ENCODE data around the gene NDUFAF8.
A peak's percentile ranks its signal among the peaks of the same experiment; 100 is the strongest.

Gene NDUFAF8

GRCh38 chr17:81252326-81252986 lies 13.3 kb downstream of the NDUFAF8 start:
- no peak for DNase-seq (ENCODE audit: low spot score)

- DNase-seq (ENCODE audit: low spot score): no peak
These were observed 13.8 kb downstream of the NDUFAF8 start for GRCh38 chr17:81252987-81253329.

DNA sequence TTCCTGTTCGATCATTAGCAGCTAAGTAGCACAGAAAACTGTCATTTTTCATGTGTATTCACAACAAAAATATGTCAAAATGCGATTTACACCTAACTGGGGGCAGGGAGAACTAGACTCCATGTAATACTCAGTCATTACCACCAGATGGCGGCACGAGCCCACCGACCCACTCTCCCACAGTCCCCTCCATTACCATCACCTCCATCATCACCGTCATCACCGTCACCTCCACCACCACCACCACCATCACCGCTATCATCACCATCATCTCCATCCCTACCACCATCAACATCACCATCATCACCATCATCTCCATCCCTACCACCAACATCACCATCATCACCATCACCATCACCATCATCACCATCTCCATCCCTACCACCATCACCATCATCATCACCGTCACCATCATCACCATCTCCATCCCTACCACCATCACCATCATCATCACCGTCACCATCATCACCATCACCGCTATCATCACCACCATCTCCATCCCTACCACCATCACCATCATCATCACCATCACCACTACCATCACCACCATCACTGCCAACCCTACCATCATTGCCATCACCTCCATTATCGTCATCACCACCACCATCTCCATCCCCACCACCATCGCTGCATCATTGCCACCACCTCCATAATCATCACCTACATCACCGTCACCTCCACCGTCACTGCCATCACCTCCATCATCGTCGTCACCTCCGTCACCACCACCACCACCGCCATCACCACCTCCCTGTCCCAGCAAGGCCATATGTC lies 14.4 kb downstream of the NDUFAF8 start:
- peak; percentile 54 for DNase-seq (ENCODE audit: low spot score)

GRCh38 chr17:81254955-81255717 lies 16.0 kb downstream of the NDUFAF8 start:
- no peak for DNase-seq (ENCODE audit: low spot score)

DNA sequence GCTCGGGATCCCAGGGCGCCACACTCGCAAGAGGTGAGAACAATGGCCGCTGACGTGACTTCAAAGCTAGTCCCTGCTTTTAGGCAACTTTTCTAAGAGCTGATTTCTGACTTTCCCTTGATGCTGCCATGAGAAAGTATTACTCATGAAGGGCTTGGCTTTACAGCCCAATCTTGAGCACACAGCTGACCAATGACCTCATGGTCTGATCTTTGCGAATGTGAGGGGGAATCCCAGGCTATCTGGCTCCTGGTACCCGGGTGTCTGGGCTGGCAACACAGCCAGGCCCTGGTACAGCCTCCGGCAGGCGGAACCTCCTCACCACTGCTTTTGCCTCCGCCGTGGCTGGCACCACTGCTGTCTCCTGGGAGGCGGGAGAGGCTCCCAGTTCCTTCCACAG lies 17.5 kb downstream of the NDUFAF8 start:
- DNase-seq (ENCODE audit: low spot score): no peak

- no peak for DNase-seq (ENCODE audit: low spot score)
These were observed 18.4 kb downstream of the NDUFAF8 start for GRCh38 chr17:81257533-81257932.

DNA sequence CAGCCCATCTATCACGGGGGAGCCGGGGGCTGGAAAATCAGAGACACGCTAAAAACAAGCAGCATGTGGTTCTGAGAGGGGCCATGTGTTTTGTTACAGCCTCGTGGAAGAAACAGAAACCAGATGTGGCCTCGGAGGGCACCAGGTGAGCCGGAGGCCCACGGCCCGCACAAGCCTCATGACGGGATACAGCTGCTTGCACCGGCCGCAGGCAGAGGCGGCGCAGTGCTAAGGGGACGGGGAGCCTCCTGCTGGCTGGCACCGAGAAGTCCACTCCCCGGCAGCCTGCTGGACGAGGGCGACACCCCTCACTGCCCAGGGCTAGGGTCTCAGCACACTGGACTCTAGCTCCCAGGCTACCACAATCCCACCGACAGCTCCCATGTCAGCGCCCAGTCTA lies 19.2 kb downstream of the NDUFAF8 start:
- DNase-seq (ENCODE audit: low spot score): no peak

- no peak for DNase-seq (ENCODE audit: low spot score)
These were observed 20.0 kb downstream of the NDUFAF8 start for GRCh38 chr17:81259058-81259605.

- no peak for DNase-seq (ENCODE audit: low spot score)
These were observed 21.1 kb downstream of the NDUFAF8 start for GRCh38 chr17:81260171-81260570.

DNA sequence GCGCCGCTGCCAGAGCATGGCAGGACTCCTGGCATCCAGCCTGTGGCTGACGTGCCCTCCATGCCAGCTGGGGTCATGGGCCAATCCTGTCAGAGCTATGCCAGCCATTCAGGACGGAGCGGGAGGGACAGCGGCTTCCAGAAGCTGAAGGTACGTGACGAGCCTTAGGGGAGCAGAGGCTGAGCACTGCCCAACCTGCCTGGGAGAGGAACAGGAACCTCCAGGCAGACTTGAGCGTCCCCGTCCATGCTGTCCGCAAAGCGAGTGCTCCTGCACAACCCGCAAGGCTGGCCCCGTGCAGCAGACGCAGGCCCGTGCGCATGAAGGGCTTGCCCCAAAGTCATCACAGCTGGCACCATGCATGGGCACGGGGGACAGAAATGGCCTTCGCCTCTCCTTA lies 21.5 kb downstream of the NDUFAF8 start:
- no peak for DNase-seq (ENCODE audit: low spot score)

GRCh38 chr17:81261096-81261495 lies 22.0 kb downstream of the NDUFAF8 start:
- DNase-seq (ENCODE audit: low spot score): no peak

GRCh38 chr17:81261582-81262336 lies 22.6 kb downstream of the NDUFAF8 start:
- DNase-seq (ENCODE audit: low spot score): no peak

DNA sequence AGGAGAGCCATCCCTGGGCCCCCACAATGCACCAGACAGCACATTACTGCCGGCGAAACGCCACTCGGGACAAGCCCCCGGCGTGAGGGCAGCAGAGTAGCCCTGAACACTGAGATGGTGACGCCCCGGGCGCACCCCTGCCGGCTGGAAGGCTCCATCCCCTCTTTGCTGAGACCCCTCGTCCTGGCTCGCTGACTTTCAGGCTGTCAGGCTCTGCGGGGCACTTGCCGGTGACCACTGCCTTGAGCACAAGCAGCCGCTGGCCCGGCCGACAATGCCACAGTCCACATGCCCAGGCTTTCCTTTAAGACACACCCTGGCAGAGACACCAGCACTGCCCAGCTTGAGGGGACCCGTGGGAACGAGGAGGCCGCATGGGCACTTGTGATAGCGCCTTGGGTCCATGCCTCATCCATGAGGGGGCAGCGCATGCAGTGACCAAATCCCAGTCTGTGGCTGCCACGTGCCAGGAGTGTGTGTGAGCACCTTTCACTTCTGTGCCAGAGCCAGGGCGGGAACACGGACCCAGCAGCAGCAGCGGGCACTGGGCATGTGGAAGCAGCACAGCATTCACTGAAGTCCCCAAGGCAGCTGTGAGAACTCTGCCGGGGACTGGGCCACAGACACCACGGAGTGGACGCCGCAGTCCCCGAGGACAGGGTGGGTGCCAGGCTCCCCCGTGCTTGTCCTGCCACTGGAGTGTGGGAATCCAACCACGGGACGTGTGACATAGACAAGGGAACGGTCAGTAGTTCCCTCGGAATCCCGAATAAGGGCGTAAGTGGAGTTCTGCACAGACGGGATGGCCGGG lies 24.5 kb downstream of the NDUFAF8 start:
- DNase-seq (ENCODE audit: low spot score): no peak

GRCh38 chr17:81264640-81265039 lies 25.5 kb downstream of the NDUFAF8 start:
- no peak for DNase-seq (ENCODE audit: low spot score)

DNA sequence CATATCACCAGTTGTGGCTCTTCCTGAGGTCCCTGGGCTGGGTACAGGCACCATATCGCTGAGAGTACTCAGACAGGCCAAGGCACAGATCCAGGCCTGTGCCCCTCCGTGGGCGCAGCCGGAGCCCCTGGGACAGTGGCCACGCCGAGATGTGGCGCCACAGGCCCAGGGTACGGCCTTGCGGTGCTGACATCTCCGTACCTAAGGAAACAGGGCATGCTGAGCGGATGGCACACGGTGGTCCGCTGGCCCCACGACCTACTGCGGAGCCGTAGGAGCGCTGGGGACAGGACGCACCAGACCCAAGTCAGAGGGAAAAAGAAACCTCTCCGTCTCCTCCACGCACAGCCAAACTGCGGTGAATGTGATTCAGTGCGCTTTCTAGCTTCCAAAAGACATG lies 26.5 kb downstream of the NDUFAF8 start:
- no peak for DNase-seq (ENCODE audit: low spot score)

- DNase-seq (ENCODE audit: low spot score): no peak
These were observed 28.4 kb downstream of the NDUFAF8 start for GRCh38 chr17:81267390-81268067.

DNA sequence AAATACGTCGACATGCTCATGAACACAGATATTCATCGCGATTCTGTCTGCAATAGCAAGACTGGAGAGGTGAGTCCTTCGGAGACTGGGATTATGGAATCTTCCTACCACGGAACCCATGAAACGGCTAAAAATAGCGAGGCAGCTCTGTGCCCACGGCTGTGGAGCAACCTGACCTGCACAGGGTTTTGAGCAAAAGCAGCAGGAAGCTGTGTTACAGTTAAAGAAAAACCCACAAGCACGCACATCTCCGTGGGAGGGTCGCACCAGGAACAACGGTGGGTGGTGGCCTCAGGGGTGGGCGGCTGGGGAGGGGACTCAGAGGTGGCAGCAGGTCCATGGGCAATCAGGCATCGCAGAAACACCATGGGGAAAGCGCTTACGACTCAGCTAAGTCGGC lies 31.2 kb downstream of the NDUFAF8 start:
- no peak for DNase-seq (ENCODE audit: low spot score)

DNA sequence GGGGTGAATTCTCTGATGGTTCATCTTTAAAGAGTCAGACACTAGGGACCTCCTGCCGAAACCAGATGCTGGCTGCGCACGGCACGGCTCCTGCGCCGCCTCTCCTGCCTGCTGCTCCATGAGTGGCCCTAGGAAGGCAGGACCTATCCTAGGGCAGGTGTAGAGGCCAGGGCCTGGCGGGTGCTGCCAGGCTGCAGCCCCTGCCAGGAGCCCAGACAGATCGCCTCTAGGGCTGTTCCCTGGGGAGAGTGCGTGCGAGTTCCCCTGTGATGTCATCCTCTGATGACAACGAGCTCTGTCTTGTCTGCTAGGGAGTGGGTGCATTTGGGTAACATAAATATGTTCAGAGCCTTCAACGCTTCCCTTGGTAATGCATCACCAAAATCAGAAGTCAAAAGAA lies 32.1 kb downstream of the NDUFAF8 start:
- no peak for DNase-seq (ENCODE audit: low spot score)

DNA sequence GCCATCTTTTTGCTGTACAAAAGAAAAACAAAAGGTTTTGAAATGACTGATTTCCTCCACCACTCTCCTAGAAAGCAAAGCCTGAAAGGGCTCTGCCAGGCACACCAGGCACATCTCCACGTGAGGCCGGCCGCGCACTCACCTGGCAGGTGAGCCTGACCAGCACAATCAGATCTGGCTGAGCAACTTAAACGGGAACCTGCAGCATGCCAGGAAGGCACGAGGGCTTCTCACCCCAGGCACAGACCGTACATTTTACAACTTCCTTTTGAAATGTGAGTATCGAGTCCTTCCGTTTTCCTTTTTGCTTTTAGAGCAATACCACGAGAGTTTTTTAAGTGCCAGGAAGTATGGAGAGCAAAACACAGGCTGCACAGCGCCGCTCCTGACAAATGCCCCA lies 33.5 kb downstream of the NDUFAF8 start:
- DNase-seq (ENCODE audit: low spot score): no peak

GRCh38 chr17:81273698-81274470 lies 34.8 kb downstream of the NDUFAF8 start:
- no peak for DNase-seq (ENCODE audit: low spot score)
